H1 (cell line): ENCODE data around the gene CDADC1. TPM values are rescaled to one million over a fixed set of nuclear protein-coding genes. Genes with fewer than 3 reads are reported as not detected.
"Not testable (repeated sequence)": the region's sequence is repeated elsewhere in the genome, so short reads cannot be mapped to it uniquely, and the experiment has no call there.

Experiments
- CTCF ChIA-PET: fragments of 300-600 bp; sonication (Branson Sonifier 250); formaldehyde crosslinking; loops from one replicate; lab custom pipeline; 2021; ENCODE audit not compliant: partially characterized antibody; lab: Charles Lee
- POLR2A ChIA-PET: fragments of 300-600 bp; sonication (Branson Sonifier 250); formaldehyde crosslinking; loops from one replicate; lab custom pipeline; 2021; ENCODE audit warnings: inconsistent platforms; ENCODE audit not compliant: partially characterized antibody; lab: Charles Lee
- DNase-seq, 2 experiments: peaks; one replicate each; pipeline versions ENCODE4 v3.0.0 to v3.0.0-alpha.2; 2010 to 2022; ENCODE audit warnings: low spot score in 2 of 2, low read depth in 1 of 2, mixed read lengths in 1 of 2
- FAIRE-seq: peaks from 2 replicates; lab custom pipeline; 2011; peaks lifted over from hg19 to GRCh38; lab: Jason Lieb, UNC
- H2AFZ ChIP-seq: 2 replicates; pipeline ENCODE4 v1.8.1; 2012; ENCODE audit warnings: low read length, inconsistent platforms
- H2AK5ac ChIP-seq: 2 replicates; pipeline ENCODE4 v1.6.1; 2013; ENCODE audit warnings: low read depth, low read length
- H2BK120ac ChIP-seq: replicated peaks from 2 replicates; pipeline ENCODE3; 2013; ENCODE audit warnings: low read depth, low read length, inconsistent platforms
- H2BK12ac ChIP-seq: 2 replicates; pipeline ENCODE4 v1.6.1; 2013; ENCODE audit warnings: low read depth, low read length
- H2BK15ac ChIP-seq: 2 replicates; pipeline ENCODE4 v1.6.1; 2013; ENCODE audit warnings: low read length
- H2BK20ac ChIP-seq: 2 replicates; pipeline ENCODE4 v1.6.1; 2013; ENCODE audit warnings: low read length
- H2BK5ac ChIP-seq: 2 replicates; pipeline ENCODE4 v1.6.1; 2013; ENCODE audit warnings: low read depth, low read length
- H3K14ac ChIP-seq: 2 replicates; pipeline ENCODE4 v1.6.1; 2013; ENCODE audit warnings: inconsistent platforms; ENCODE audit not compliant: insufficient read length
- H3K18ac ChIP-seq: 2 replicates; pipeline ENCODE4 v1.6.1; 2013; ENCODE audit warnings: low read length; ENCODE audit errors: extremely low read depth
- H3K23ac ChIP-seq: 2 replicates; pipeline ENCODE4 v1.6.1; 2013; ENCODE audit warnings: inconsistent platforms; ENCODE audit not compliant: insufficient read length
- H3K23me2 ChIP-seq: 2 replicates; pipeline ENCODE4 v1.6.1; 2013; ENCODE audit warnings: low read depth, low read length
- H3K27ac ChIP-seq: 2 replicates; pipeline ENCODE4 v1.6.1; 2011; ENCODE audit warnings: low read depth, low read length, inconsistent platforms
- H3K27me3 ChIP-seq, 4 experiments: replicated peaks in 1 of 4; 1 replicate in 1 of 4; 2 replicates in 3 of 4; pipeline versions ENCODE4 v1.6.1 to v1.8.1; 2011 to 2013; ENCODE audit warnings: low read length in 3 of 4, mild to moderate bottlenecking in 3 of 4, inconsistent platforms in 2 of 4, mixed read lengths in 2 of 4, moderate library complexity in 1 of 4; ENCODE audit not compliant: control insufficient read depth in 3 of 4, insufficient read depth in 3 of 4; ENCODE audit errors: extremely low read depth in 1 of 4
- H3K36me3 ChIP-seq, 4 experiments: 2 replicates each; pipeline versions ENCODE4 v1.6.1 to v1.8.1; 2011 to 2013; ENCODE audit warnings: mild to moderate bottlenecking in 4 of 4, low read length in 3 of 4, moderate library complexity in 2 of 4, control low read depth in 1 of 4, inconsistent platforms in 1 of 4; ENCODE audit not compliant: insufficient read depth in 4 of 4, control insufficient read depth in 2 of 4
- H3K4ac ChIP-seq: replicated peaks from 2 replicates; pipeline ENCODE3; 2013; ENCODE audit warnings: low read length, low read depth, mixed read lengths, inconsistent platforms; ENCODE audit not compliant: insufficient read length
- H3K4me1 ChIP-seq, 4 experiments: replicated peaks in 1 of 4; 1 replicate in 1 of 4; 2 replicates in 3 of 4; pipeline versions ENCODE4 v1.6.1 to v1.8.1; 2011 to 2013; ENCODE audit warnings: low read length in 3 of 4, inconsistent platforms in 2 of 4, mixed read lengths in 1 of 4; ENCODE audit not compliant: insufficient read depth in 4 of 4, control insufficient read depth in 3 of 4
- H3K4me2 ChIP-seq, 2 experiments: 2 replicates each; pipeline versions ENCODE4 v1.6.1 to v1.8.1; 2011 to 2013; ENCODE audit warnings: low read depth in 2 of 2, low read length in 2 of 2, control low read depth in 1 of 2, inconsistent platforms in 1 of 2, mild to moderate bottlenecking in 1 of 2; ENCODE audit not compliant: insufficient read depth in 1 of 2
- H3K4me3 ChIP-seq, 4 experiments: fragments of 200-600, 300-600 bp in 1 of 4; sonication (generic), shearing (Covaris generic), sonication (Bioruptor Twin) in 1 of 4; 2 replicates each; pipeline versions ENCODE4 v1.5.1 to v1.8.1; 2011 to 2016; ENCODE audit warnings: low read length in 4 of 4, low read depth in 3 of 4, control low read depth in 2 of 4, inconsistent platforms in 2 of 4, mild to moderate bottlenecking in 2 of 4, mixed read lengths in 1 of 4, moderate library complexity in 1 of 4; ENCODE audit not compliant: insufficient read depth in 2 of 4; ENCODE audit errors: extremely low read depth in 1 of 4
- H3K56ac ChIP-seq: replicated peaks from 2 replicates; pipeline ENCODE3; 2013; ENCODE audit warnings: low read depth, mild to moderate bottlenecking, mixed read lengths, low read length, inconsistent platforms; ENCODE audit not compliant: insufficient read length
- H3K79me1 ChIP-seq: 2 replicates; pipeline ENCODE4 v1.6.1; 2013; ENCODE audit warnings: low read depth, low read length, control low read depth
- H3K79me2 ChIP-seq, 2 experiments: 2 replicates each; pipeline versions ENCODE4 v1.6.1 to v1.8.1; 2012 to 2013; ENCODE audit warnings: low read length in 2 of 2, mild to moderate bottlenecking in 2 of 2, inconsistent platforms in 1 of 2; ENCODE audit not compliant: insufficient read depth in 2 of 2, control insufficient read depth in 1 of 2
- H3K9ac ChIP-seq, 4 experiments: replicated peaks in 1 of 4; 1 replicate in 1 of 4; 2 replicates in 3 of 4; pipeline versions ENCODE4 v1.6.1 to v1.8.1; 2011 to 2013; ENCODE audit warnings: low read depth in 3 of 4, low read length in 3 of 4, control low read depth in 2 of 4, mild to moderate bottlenecking in 2 of 4, moderate library complexity in 2 of 4, inconsistent platforms in 1 of 4; ENCODE audit errors: extremely low read depth in 1 of 4
- H3K9me3 ChIP-seq, 2 experiments: 2 replicates each; pipeline versions ENCODE4 v1.6.1 to v1.8.1; 2012 to 2013; ENCODE audit warnings: mild to moderate bottlenecking in 2 of 2, moderate library complexity in 2 of 2, control low read depth in 1 of 2, inconsistent platforms in 1 of 2, low read depth in 1 of 2, low read length in 1 of 2, mixed read lengths in 1 of 2; ENCODE audit not compliant: insufficient read depth in 2 of 2
- H4K20me1 ChIP-seq, 2 experiments: replicated peaks in 1 of 2; 2 replicates each; pipeline versions ENCODE3 to v1.8.1; 2011 to 2013; ENCODE audit warnings: inconsistent platforms in 2 of 2, low read length in 2 of 2, mild to moderate bottlenecking in 1 of 2; ENCODE audit not compliant: insufficient read depth in 2 of 2, control insufficient read depth in 1 of 2
- H4K5ac ChIP-seq: 2 replicates; pipeline ENCODE4 v1.6.1; 2013; ENCODE audit warnings: low read length, low read depth, mixed read lengths, inconsistent platforms; ENCODE audit not compliant: insufficient read length
- H4K8ac ChIP-seq: 2 replicates; pipeline ENCODE4 v1.8.0; 2013; ENCODE audit warnings: mild to moderate bottlenecking, moderate library complexity, low read length, inconsistent platforms; ENCODE audit not compliant: insufficient read depth; ENCODE audit errors: extremely low read depth
- H4K91ac ChIP-seq: replicated peaks from 2 replicates; pipeline ENCODE3; 2013; ENCODE audit warnings: low read length, mixed read lengths, inconsistent platforms; ENCODE audit not compliant: insufficient read length
- BCL11A ChIP-seq, 2 experiments: IDR thresholded peaks; one replicate each; pipeline ENCODE4 v1.6.1; 2011; ENCODE audit warnings: low read depth in 2 of 2, low read length in 2 of 2, mild to moderate bottlenecking in 2 of 2
- CBX5 ChIP-seq: fragments of 300-800, 300-1000 bp; sonication (generic); IDR thresholded peaks from 2 replicates; pipeline ENCODE4 v1.7.1; 2016; ENCODE audit warnings: antibody characterized with exemption, low read length, low read depth
- CEBPB ChIP-seq: IDR thresholded peaks from 2 replicates; pipeline ENCODE4 v1.6.1; 2012; ENCODE audit warnings: low read depth, low read length
- CHD1 ChIP-seq: IDR thresholded peaks from 2 replicates; pipeline ENCODE4 v1.6.1; 2012; ENCODE audit warnings: low read depth, low read length, improper control_type of control experiment
- E2F6 ChIP-seq: IDR thresholded peaks from 2 replicates; pipeline ENCODE4 v1.6.1; 2012; ENCODE audit warnings: inconsistent platforms
- GABPA ChIP-seq: IDR thresholded peaks from 2 replicates; pipeline ENCODE4 v1.6.1; 2011; ENCODE audit warnings: mild to moderate bottlenecking, low read length, moderate library complexity, borderline replicate concordance; ENCODE audit not compliant: insufficient read depth
- PHF8 ChIP-seq: fragments of 200-600 bp; sonication (generic); conservative IDR thresholded peaks from 2 replicates; pipeline ENCODE4 v1.7.1; 2012; ENCODE audit warnings: low read depth, mild to moderate bottlenecking, inconsistent platforms, low read length, moderate library complexity
- RAD21 ChIP-seq, 2 experiments: IDR thresholded peaks in 1 of 2; conservative IDR thresholded peaks in 1 of 2; 2 replicates each; pipeline ENCODE4 v1.6.1; 2011; ENCODE audit warnings: low read depth in 2 of 2, low read length in 2 of 2, improper control_type of control experiment in 1 of 2, inconsistent platforms in 1 of 2, mild to moderate bottlenecking in 1 of 2, moderate library complexity in 1 of 2
- SRF ChIP-seq: IDR thresholded peaks from 2 replicates; pipeline ENCODE4 v1.6.1; 2011; ENCODE audit warnings: mild to moderate bottlenecking, low read depth, low read length, moderate library complexity
- WGBS, 2 experiments: shearing (Covaris generic) in 1 of 2; methylation state at CpG; one replicate each; pipeline versions ENCODE4 v1.1.6 to v1.1.7; 2013 to 2015; ENCODE audit warnings: low lambda C conversion rate in 2 of 2, mixed read lengths in 2 of 2, inconsistent platforms in 1 of 2, low coverage in 1 of 2, missing lambda C conversion rate in 1 of 2; ENCODE audit not compliant: insufficient replicate concordance in 2 of 2, insufficient coverage in 1 of 2, insufficient read length in 1 of 2; ENCODE audit errors: extremely low coverage in 1 of 2, missing lambda C conversion rate in 1 of 2; 5-methylcytosine and 5-hydroxymethylcytosine counted together
- polyA plus RNA-seq, 7 experiments: library from polyadenylated mRNA; depleted of rRNA in 3 of 7; stranded (reverse) in 5 of 7; unstranded in 2 of 7; fragments of >200 nt in 5 of 7; fragments of 200-250 nt in 2 of 7; gene quantifications; 1 replicate in 5 of 7; 2 replicates in 1 of 7; 4 replicates in 1 of 7; pipeline versions ENCODE4 v1.2.1 to v1.2.3, GENCODE V29; 2011 to 2013; ENCODE audit warnings: missing spikeins in 2 of 7, mixed read lengths in 2 of 7
- total RNA-seq: library from RNA; stranded (reverse); fragmentation: NEBNext Ultra II Directional; extraction: Animal tissue kit (Norgen Biotek cat#: 25700); gene quantifications from 2 replicates; pipeline ENCODE4 v1.2.1, GENCODE V29; 2021

Gene CDADC1
- total and polyA plus RNA-seq, 2 of the 8 experiments (the other 6 are each of a cell fraction or from before 2014, with no cell fraction given), result 0.98 to 2.7 TPM

DNA sequence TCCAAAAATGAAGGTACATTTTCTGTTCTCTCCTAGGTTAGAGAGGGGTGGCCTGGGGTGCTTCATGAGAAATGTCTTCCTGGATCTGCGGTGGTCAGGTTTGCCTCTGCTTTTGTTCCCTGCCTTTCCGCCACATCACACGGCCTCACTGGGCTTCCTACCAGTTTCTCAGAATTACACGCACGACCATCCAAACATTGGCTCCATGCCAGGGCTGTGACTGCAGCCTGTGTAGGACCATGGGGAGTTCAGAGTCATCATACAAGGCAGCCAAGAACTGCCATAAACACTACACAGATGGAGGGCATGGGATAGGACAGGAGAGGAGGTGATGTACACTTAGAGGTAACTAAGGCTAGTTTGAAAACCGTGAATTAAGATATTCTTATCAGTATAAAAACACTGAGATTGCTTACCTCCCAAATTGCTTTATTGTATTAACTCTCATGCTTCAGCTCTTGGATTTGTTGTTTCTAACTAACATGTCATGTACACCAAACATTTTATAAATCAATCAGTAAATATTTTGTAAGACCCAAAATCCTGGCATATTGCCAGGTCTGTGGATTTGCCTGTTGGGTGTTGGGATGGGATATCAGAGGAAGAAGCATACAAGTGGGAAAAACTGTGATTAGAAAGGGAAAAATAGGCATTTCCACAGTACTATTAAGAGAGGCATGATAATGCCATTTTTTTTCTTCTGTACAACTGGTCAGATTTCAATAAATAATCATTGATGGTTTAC lies 45.2 kb downstream of the CDADC1 start (continued):
- no peak for TF ChIP-seq BCL11A (IDR thresholded peaks at IDR 0.05; ENCODE audit: low read depth in 2 of 2, low read length in 2 of 2)
- TF ChIP-seq CHD1, result no peak
- no peak for TF ChIP-seq GABPA
- no peak for TF ChIP-seq CEBPB
- TF ChIP-seq RAD21 (IDR thresholded peaks at IDR 0.05 in 1 of 2, conservative IDR thresholded peaks at IDR 0.05 in 1 of 2; ENCODE audit: low read depth in 2 of 2, low read length in 2 of 2), result no peak
- no peak for TF ChIP-seq PHF8
- no peak for TF ChIP-seq SRF
- TF ChIP-seq CBX5, result no peak
- no peak for TF ChIP-seq E2F6

GRCh38 chr13:49294723-49295122 lies 47.0 kb downstream of the CDADC1 start:
- H3K4me1 ChIP-seq, H4K5ac ChIP-seq, H3K27ac ChIP-seq, H3K9ac ChIP-seq, H3K79me1 ChIP-seq, H3K27me3 ChIP-seq, H3K36me3 ChIP-seq, H3K18ac ChIP-seq, H2BK12ac ChIP-seq, H3K23ac ChIP-seq, H2BK5ac ChIP-seq, H2BK15ac ChIP-seq, H3K9me3 ChIP-seq, H4K20me1 ChIP-seq, H2BK120ac ChIP-seq, H3K79me2 ChIP-seq, H2BK20ac ChIP-seq, H3K4me3 ChIP-seq, H2AK5ac ChIP-seq, H2AFZ ChIP-seq, H4K91ac ChIP-seq, H4K8ac ChIP-seq, H3K56ac ChIP-seq, H3K4me2 ChIP-seq, FAIRE-seq, H3K23me2 ChIP-seq, H3K14ac ChIP-seq, H3K4ac ChIP-seq: not testable (repeated sequence)
- POLR2A ChIA-PET, result interaction anchor here (0.5 to 1.3 kb wide), 3 partner anchors 11 to 494 kb away, joined by 3 read pairs; no protein-coding TSS in a partner anchor
- CTCF ChIA-PET, result interaction anchor here (0.6 to 1.7 kb wide), 7 partner anchors 8 to 614 kb away, joined by 3 to 5 read pairs (median 4); no protein-coding TSS in a partner anchor
- WGBS, 2 experiments, result 92% methylated on average over 6 of the region's 6 CpGs; no CpG with 5 or more reads in 1 of the 2 experiments
- peak in 1 of 2 experiments; percentile 7 for DNase-seq
